WERI-Rb-1 (cell line): Measurements from ENCODE around the gene TMEM200B.

Source experiments
- DNase-seq: peaks from one replicate; pipeline ENCODE4 v3.0.0-alpha.2; 2020
- H3K27ac ChIP-seq: fragments of 250-450 bp; sonication (Bioruptor Pico); 2 replicates; pipeline ENCODE4 v1.5.1; 2020; ENCODE audit warnings: mild to moderate bottlenecking, moderate library complexity
- H3K27me3 ChIP-seq: fragments of 250-450 bp; sonication (Bioruptor Pico); 2 replicates; pipeline ENCODE4 v1.5.1; 2021; ENCODE audit warnings: mild to moderate bottlenecking, low read depth, moderate library complexity; ENCODE audit not compliant: insufficient read depth, severe bottlenecking
- H3K36me3 ChIP-seq: fragments of 250-450 bp; sonication (Bioruptor Pico); 2 replicates; pipeline ENCODE4 v1.5.1; 2020; ENCODE audit warnings: mild to moderate bottlenecking, moderate library complexity
- H3K4me3 ChIP-seq: 2 replicates; pipeline ENCODE4 v1.5.1; 2011; ENCODE audit warnings: low read depth, mild to moderate bottlenecking, control low read depth, low read length
- H3K9me3 ChIP-seq: fragments of 250-450 bp; sonication (Bioruptor Pico); 2 replicates; pipeline ENCODE4 v1.5.1; 2021; ENCODE audit warnings: mild to moderate bottlenecking, moderate library complexity; ENCODE audit not compliant: severe bottlenecking
- TF ChIP-seq, protein P1 (sequence below): IDR thresholded peaks from 2 replicates; pipeline ENCODE4 v1.5.1; 2011; ENCODE audit warnings: low read depth, mild to moderate bottlenecking, control low read depth, inconsistent platforms, low read length

TMEM200B gene

DNA sequence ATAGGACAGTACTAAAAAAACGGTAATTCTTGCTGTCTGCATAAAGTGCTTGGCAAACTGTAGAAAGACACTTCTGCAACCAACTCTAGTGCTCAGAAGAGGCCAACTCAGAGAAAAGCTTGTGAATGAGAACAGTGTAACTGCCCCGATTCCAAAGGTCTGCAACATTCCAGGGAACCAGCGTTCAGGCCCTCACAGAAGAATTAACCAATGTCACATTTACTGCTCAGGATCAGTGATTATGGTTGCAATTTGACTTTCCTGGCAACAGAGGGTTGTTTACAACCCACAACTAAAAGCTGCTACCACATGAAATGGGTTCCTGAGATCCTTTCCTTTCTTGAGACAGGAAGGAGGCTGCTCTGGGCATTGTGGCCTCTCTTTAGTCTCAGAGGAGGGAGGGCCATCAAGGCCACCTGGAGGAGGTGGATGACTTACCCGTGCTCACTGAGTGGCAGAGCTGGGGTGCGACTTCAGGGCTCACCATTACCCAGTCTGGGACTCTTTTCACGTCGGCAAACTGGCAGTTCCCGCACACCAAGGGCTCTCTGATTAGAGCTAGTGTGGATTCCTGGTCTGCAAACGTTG, 42.7 kb upstream of the TMEM200B start:
- Histone ChIP-seq H3K4me3 (no peak overlapping the region), H3K27ac (no peak overlapping the region), H3K9me3 (no peaks in the 10 kb centered on the region), H3K27me3 (no peaks in the 10 kb centered on the region), H3K36me3 (peaks cover 58% of the 10 kb centered on the region)
- no peak for DNase-seq
- TF ChIP-seq, protein P1, sequence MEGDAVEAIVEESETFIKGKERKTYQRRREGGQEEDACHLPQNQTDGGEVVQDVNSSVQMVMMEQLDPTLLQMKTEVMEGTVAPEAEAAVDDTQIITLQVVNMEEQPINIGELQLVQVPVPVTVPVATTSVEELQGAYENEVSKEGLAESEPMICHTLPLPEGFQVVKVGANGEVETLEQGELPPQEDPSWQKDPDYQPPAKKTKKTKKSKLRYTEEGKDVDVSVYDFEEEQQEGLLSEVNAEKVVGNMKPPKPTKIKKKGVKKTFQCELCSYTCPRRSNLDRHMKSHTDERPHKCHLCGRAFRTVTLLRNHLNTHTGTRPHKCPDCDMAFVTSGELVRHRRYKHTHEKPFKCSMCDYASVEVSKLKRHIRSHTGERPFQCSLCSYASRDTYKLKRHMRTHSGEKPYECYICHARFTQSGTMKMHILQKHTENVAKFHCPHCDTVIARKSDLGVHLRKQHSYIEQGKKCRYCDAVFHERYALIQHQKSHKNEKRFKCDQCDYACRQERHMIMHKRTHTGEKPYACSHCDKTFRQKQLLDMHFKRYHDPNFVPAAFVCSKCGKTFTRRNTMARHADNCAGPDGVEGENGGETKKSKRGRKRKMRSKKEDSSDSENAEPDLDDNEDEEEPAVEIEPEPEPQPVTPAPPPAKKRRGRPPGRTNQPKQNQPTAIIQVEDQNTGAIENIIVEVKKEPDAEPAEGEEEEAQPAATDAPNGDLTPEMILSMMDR, result no peak

DNA sequence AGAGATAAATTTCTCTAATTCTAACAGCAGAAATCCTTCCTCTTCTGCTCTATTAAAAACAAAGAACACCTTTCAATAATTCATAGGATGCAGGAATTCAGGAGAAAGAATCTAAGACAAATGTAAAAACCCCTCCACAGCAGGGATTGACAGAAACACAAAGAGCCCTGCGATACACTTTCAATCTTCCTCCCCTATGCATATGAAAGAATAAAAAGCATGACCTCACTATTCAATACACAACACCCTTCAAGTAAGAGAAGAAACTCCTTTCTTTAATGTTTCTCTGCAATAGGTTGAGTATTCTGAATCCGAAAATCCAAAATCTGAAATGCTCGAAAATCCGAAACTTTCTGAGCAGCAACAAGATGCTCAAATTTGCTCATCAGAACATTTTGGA, 40.9 kb upstream of the TMEM200B start:
- peaks cover 58% of the 10 kb centered on the region for H3K36me3 ChIP-seq
- H3K4me3 ChIP-seq, result no peak overlapping the region
- no peaks in the 10 kb centered on the region for H3K9me3 ChIP-seq
- no peak for DNase-seq
- TF ChIP-seq, protein P1, result no peak
- no peaks in the 10 kb centered on the region for H3K27me3 ChIP-seq
- no peak overlapping the region for H3K27ac ChIP-seq

DNA sequence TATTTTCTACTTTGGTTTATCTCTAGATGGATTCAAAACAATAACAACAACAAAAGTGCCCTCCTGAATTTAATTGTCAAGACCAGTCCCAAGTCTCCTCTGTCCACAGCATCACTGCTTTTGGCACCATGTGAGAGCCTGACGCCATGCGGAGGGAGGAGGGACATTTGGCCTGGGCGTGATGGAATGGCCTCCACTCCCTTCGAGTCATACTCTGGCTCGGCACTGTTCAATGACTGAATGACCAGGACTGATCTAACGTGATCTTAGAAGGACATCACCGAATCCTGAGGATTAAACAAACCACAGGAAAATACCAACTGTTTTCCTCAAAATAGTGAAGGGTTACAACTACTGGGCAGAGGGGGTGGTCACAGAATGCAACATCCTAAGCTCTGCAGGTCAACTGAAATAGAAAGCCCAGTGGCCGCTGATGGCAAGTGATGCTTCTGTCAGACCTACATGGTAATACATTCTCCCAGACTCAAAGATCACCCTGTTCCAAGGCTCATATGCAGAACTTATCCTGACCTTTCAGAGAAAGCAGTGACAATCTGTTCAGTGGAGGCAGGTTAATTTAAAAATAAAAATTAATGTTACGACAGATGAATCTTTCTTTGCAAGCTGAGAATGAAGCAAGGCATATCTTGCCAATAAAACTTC, 38.9 kb upstream of the TMEM200B start:
- TF ChIP-seq, protein P1, result no peak
- Histone ChIP-seq H3K4me3 (no peak overlapping the region), H3K27me3 (no peaks in the 10 kb centered on the region), H3K36me3 (peaks cover 65% of the 10 kb centered on the region), H3K9me3 (no peaks in the 10 kb centered on the region), H3K27ac (no peak overlapping the region)
- DNase-seq, result no peak

DNA sequence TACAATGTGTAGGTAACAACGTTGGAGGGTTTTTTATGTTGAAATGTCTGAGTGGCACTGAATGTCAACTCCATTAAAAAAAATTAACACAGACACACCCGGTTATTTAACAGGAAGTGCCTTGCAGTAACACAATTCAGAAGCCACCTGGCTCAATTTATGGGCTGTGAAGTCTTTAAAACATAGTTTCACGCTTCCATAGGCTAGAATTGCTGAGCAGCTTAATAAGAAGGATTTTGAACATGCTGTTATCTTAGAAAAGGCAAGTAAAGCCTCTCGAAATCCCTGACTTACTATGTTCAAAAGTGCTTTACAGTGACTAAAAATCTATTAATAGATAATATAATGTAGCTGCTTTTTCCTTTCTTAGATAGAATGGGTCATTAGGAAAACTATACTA, 38.3 kb upstream of the TMEM200B start:
- Histone ChIP-seq H3K9me3 (no peaks in the 10 kb centered on the region), H3K27me3 (no peaks in the 10 kb centered on the region), H3K4me3 (no peak overlapping the region), H3K36me3 (peaks cover 65% of the 10 kb centered on the region), H3K27ac (no peak overlapping the region)
- no peak for DNase-seq
- TF ChIP-seq, protein P1, result no peak

DNA sequence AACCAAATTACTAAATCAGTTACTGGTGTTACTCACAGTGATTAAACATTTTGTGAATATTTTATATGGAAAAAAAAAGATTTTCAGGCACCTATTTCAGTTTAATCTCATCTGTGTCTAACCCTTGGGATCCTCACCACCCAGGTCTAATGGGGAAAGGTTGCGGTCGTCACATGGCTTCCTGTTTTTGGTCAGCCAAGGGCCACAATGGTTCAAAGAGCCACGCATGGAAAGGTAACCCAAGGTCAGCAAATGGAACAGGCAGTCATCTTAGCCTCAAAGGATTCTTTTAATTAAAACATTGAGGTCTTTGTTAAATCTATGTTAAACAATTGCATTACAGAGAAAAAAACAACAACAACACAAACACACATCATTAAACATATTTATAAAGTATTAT, 36.1 kb upstream of the TMEM200B start:
- Histone ChIP-seq H3K4me3 (no peak overlapping the region), H3K36me3 (peaks cover 64% of the 10 kb centered on the region), H3K27ac (no peak overlapping the region), H3K27me3 (no peaks in the 10 kb centered on the region), H3K9me3 (no peaks in the 10 kb centered on the region)
- TF ChIP-seq, protein P1, result no peak
- no peak for DNase-seq

DNA sequence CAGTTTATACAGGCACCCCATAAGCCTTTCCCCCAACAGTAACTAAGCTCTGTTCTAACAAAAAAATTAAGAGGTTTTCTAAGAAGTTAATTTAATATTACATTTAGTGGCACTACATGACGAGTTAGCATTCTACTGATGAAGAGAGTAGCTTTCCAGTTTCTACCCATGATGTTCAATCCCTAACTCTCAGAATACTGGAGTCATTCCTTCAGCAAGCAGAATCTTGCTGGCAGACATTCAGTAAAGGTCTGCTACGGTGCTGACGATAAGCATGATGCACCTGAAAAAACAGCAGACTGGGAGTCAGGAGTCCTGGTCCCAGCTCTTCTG, 33.5 kb upstream of the TMEM200B start:
- TF ChIP-seq, protein P1, result no peak
- no peak overlapping the region for H3K4me3 ChIP-seq
- DNase-seq, result no peak
- H3K27me3 ChIP-seq, result no peaks in the 10 kb centered on the region
- H3K27ac ChIP-seq, result no peak overlapping the region
- no peaks in the 10 kb centered on the region for H3K9me3 ChIP-seq
- H3K36me3 ChIP-seq, result peaks cover 83% of the 10 kb centered on the region
